K562 (cell line): ENCODE results near the gene DSCAM. TPM values are rescaled to one million over a fixed set of nuclear protein-coding genes. Genes with fewer than 3 reads are reported as not detected.

Experiments
- ATAC-seq: fragments of 200-7000 bp; cut with Tn5 transposase; 3 replicates; pipeline ENCODE4 v1.9.1; 2020; ENCODE audit warnings: moderate library complexity
- BruUV-seq: library from RNA; stranded (reverse); fragments of 400-500 nt; replicated peaks from 2 replicates; lab custom pipeline; 2021; lab: Mats Ljungman, UMichigan
- CTCF ChIA-PET: fragments of 300-600 bp; formaldehyde crosslinking; extraction: SDS; loops from one replicate; lab custom pipeline; 2021; ENCODE audit warnings: low intra/inter-chr PET ratio; lab: Yijun Ruan, JAX
- POLR2A ChIA-PET: fragments of 300-600, 350-650 bp; sonication (Branson Sonifier 250); formaldehyde crosslinking; extraction: SDS; loops from one replicate; lab custom pipeline; 2021; ENCODE audit warnings: antibody characterized with exemption, inconsistent platforms; lab: Yijun Ruan, JAX
- DNase-seq, 4 experiments: peaks; one replicate each; pipeline versions ENCODE4 v3.0.0 to v3.0.0-alpha.2; 2011 to 2018; ENCODE audit warnings: low spot score in 3 of 4, mixed read lengths in 3 of 4; ENCODE audit errors: extremely low read depth in 1 of 4
- FAIRE-seq: peaks from 2 replicates; lab custom pipeline; 2011; peaks lifted over from hg19 to GRCh38; lab: Jason Lieb, UNC
- H2AFZ ChIP-seq: 2 replicates; pipeline ENCODE4 v1.6.0; 2011; ENCODE audit warnings: low read depth, low read length, control low read depth, inconsistent platforms
- H3K27ac ChIP-seq: fragments of 200-600 bp; 3 replicates; pipeline ENCODE4 v1.8.0; 2011; ENCODE audit warnings: low read depth, mild to moderate bottlenecking, control low read depth, inconsistent platforms, low read length, moderate library complexity, mixed read lengths; ENCODE audit errors: extremely low read depth
- H3K27me3 ChIP-seq, 2 experiments: fragments of 300-600 bp in 1 of 2; 2 replicates in 1 of 2; 3 replicates in 1 of 2; pipeline versions ENCODE4 v1.6.0 to v1.8.0; 2011; ENCODE audit warnings: inconsistent platforms in 2 of 2, low read length in 2 of 2, mild to moderate bottlenecking in 1 of 2, mixed read lengths in 1 of 2, moderate library complexity in 1 of 2; ENCODE audit not compliant: control insufficient read depth in 2 of 2, insufficient read depth in 2 of 2
- H3K36me3 ChIP-seq: fragments of 300-600 bp; 3 replicates; pipeline ENCODE4 v1.8.0; 2011; ENCODE audit warnings: mild to moderate bottlenecking, low read length, inconsistent platforms; ENCODE audit not compliant: control insufficient read depth, insufficient read depth
- H3K4me1 ChIP-seq, 2 experiments: fragments of 200-600 bp in 1 of 2; replicated peaks in 1 of 2; 2 replicates in 1 of 2; 3 replicates in 1 of 2; pipeline versions ENCODE4 v1.5.1 to v1.8.0; 2011; ENCODE audit warnings: inconsistent platforms in 2 of 2, low read length in 2 of 2, mild to moderate bottlenecking in 1 of 2, mixed read lengths in 1 of 2, moderate library complexity in 1 of 2; ENCODE audit not compliant: control insufficient read depth in 2 of 2, insufficient read depth in 2 of 2
- H3K4me2 ChIP-seq: 2 replicates; pipeline ENCODE4 v1.6.1; 2011; ENCODE audit warnings: low read length, control low read depth, inconsistent platforms, mixed read lengths; ENCODE audit not compliant: insufficient read depth
- H3K4me3 ChIP-seq: fragments of 200-600 bp; sonication (generic), shearing (Covaris generic); 2 replicates; pipeline ENCODE4 v1.5.1; 2016; ENCODE audit warnings: control low read depth, inconsistent platforms
- H3K79me2 ChIP-seq: fragments of 200-600 bp; 3 replicates; pipeline ENCODE4 v1.8.0; 2011; ENCODE audit warnings: low read length, inconsistent platforms; ENCODE audit not compliant: control insufficient read depth, insufficient read depth
- H3K9ac ChIP-seq, 2 experiments: 2 replicates each; pipeline versions ENCODE4 v1.6.0 to v1.6.1; 2011; ENCODE audit warnings: low read depth in 2 of 2, low read length in 2 of 2, control low read depth in 1 of 2, inconsistent platforms in 1 of 2, mild to moderate bottlenecking in 1 of 2, mixed read lengths in 1 of 2; ENCODE audit not compliant: insufficient read depth in 1 of 2
- H3K9me1 ChIP-seq: one replicate; pipeline ENCODE4 v1.6.0; 2011; ENCODE audit warnings: inconsistent platforms, mild to moderate bottlenecking, low read length, moderate library complexity; ENCODE audit not compliant: control insufficient read depth, insufficient read depth
- H3K9me3 ChIP-seq: replicated peaks from 2 replicates; pipeline ENCODE4 v1.5.1; 2011; ENCODE audit warnings: low read depth, low read length, inconsistent platforms; ENCODE audit not compliant: control insufficient read depth, insufficient read depth
- H4K20me1 ChIP-seq: replicated peaks from 2 replicates; pipeline ENCODE4 v1.6.1; 2011; ENCODE audit warnings: low read length, inconsistent platforms, mixed read lengths; ENCODE audit not compliant: control insufficient read depth, insufficient read depth
- BCL6 ChIP-seq: fragments of 250-450 bp; sonication (Bioruptor Pico); IDR thresholded peaks from 2 replicates; pipeline ENCODE4 v1.4.0; 2020
- CBX5 ChIP-seq: IDR thresholded peaks from 2 replicates; pipeline ENCODE4 v1.6.1; 2014; ENCODE audit warnings: low read depth, borderline replicate concordance
- DEAF1 ChIP-seq: fragments of 450-650 bp; formaldehyde crosslinking; IDR thresholded peaks from 2 replicates; pipeline ENCODE4 v1.4.0; 2020; ENCODE audit warnings: mild to moderate bottlenecking, moderate library complexity
- E2F8 ChIP-seq: fragments of 450-650 bp; IDR thresholded peaks from 2 replicates; pipeline ENCODE4 v1.7.1; 2018; ENCODE audit warnings: mild to moderate bottlenecking, low read depth; ENCODE audit not compliant: partially characterized antibody
- ETV6 ChIP-seq, 3 experiments: fragments of 150-350 bp in 1 of 3; sonication (generic) in 1 of 3; formaldehyde crosslinking in 1 of 3; IDR thresholded peaks; 2 replicates each; pipeline versions ENCODE4 v1.6.1 to v1.8.0; 2014 to 2022; ENCODE audit warnings: borderline replicate concordance in 2 of 3, low read depth in 2 of 3, antibody characterized with exemption in 1 of 3, low read length in 1 of 3, mild to moderate bottlenecking in 1 of 3, missing genetic modification reagents in 1 of 3
- FOXK1 ChIP-seq: sonication (generic); formaldehyde crosslinking; IDR thresholded peaks from 2 replicates; pipeline ENCODE4 v1.8.0; 2022; ENCODE audit warnings: missing genetic modification reagents, mild to moderate bottlenecking, borderline replicate concordance
- IFI16 ChIP-seq: fragments of 250-450 bp; sonication (Bioruptor Pico); IDR thresholded peaks from 2 replicates; pipeline ENCODE4 v2.1.2; 2022; ENCODE audit warnings: mild to moderate bottlenecking, inconsistent platforms
- LCOR ChIP-seq: sonication (generic); formaldehyde crosslinking; IDR thresholded peaks from 2 replicates; pipeline ENCODE4 v1.8.0; 2022; ENCODE audit warnings: mild to moderate bottlenecking, missing genetic modification reagents
- MCM2 ChIP-seq: fragments of 450-650 bp; IDR thresholded peaks from 2 replicates; pipeline ENCODE4 v1.6.1; 2017; ENCODE audit warnings: low read depth, mild to moderate bottlenecking
- NR2C2 ChIP-seq, 2 experiments: fragments of 200-800 bp in 1 of 2; sonication (Bioruptor generic) in 1 of 2; sonication (generic) in 1 of 2; formaldehyde crosslinking in 1 of 2; IDR thresholded peaks; 2 replicates each; pipeline versions ENCODE4 v1.6.1 to v1.8.0; 2016 to 2022; ENCODE audit warnings: mild to moderate bottlenecking in 1 of 2, missing compliant biosample characterization in 1 of 2, missing genetic modification characterization in 1 of 2, missing genetic modification reagents in 1 of 2
- PRDM10 ChIP-seq: fragments of 450-650 bp; IDR thresholded peaks from 2 replicates; pipeline ENCODE4 v1.6.1; 2018; ENCODE audit not compliant: partially characterized antibody
- SMAD2 ChIP-seq: fragments of 150-350 bp; IDR thresholded peaks from 2 replicates; pipeline ENCODE4 v1.6.1; 2014; ENCODE audit warnings: low read depth, mild to moderate bottlenecking, low read length
- ZNF165 ChIP-seq: fragments of 250-450 bp; sonication (Bioruptor Pico); IDR thresholded peaks from 2 replicates; pipeline ENCODE4 v1.4.0; 2020; ENCODE audit warnings: borderline replicate concordance
- ZNF586 ChIP-seq: fragments of 450-650 bp; formaldehyde crosslinking; conservative IDR thresholded peaks from 2 replicates; pipeline ENCODE4 v1.4.0; 2020; ENCODE audit warnings: mild to moderate bottlenecking, moderate library complexity
- WGBS: fragments of 100-300 bp; shearing (Covaris generic); methylation state at CpG from one replicate; pipeline ENCODE4 v1.1.6; 2016; ENCODE audit warnings: low coverage, mixed read lengths; ENCODE audit not compliant: insufficient coverage; ENCODE audit errors: missing lambda C conversion rate; 5-methylcytosine and 5-hydroxymethylcytosine counted together
- in situ Hi-C: fragments of 300-500 bp; cut with MboI; formaldehyde crosslinking; loops from 4 replicates; pipeline ENCODE4 v1.15.0; 2018; ENCODE audit warnings: inconsistent platforms, mixed read lengths
- intact Hi-C: fragments of 100-400 bp; cut with micrococcal nuclease; formaldehyde crosslinking; loops from 2 replicates; pipeline ENCODE4 v1.14.2; 2022
- polyA plus RNA-seq, 8 experiments: library from polyadenylated mRNA; depleted of rRNA in 4 of 8; stranded (reverse) in 5 of 8; unstranded in 3 of 8; fragments of >200 nt; fragmentation: Nextera tagmentation in 2 of 8; fragmentation: Illumina TruSeq in 1 of 8; extraction: Ambion mirVana in 2 of 8; extraction: Trizol in 1 of 8; gene quantifications; 2 replicates each; pipeline versions ENCODE4 v1.2.1 to v1.2.3, GENCODE V29; 2011 to 2014; ENCODE audit warnings: inconsistent platforms in 1 of 8, missing spikeins in 1 of 8
- total RNA-seq, 7 experiments: library from RNA; depleted of rRNA in 6 of 7; stranded (reverse); fragments of >200 nt in 6 of 7; fragmentation: Illumina TruSeq in 2 of 7; extraction: Trizol in 2 of 7; gene quantifications; 2 replicates each; pipeline versions ENCODE4 v1.2.1 to v1.2.3, GENCODE V29; 2011 to 2021; ENCODE audit warnings: low replicate concordance in 1 of 7

Gene DSCAM
- total and polyA plus RNA-seq, 9 of the 15 experiments (the other 6 are each of a cell fraction or from before 2014, with no cell fraction given) = not detected

DNA sequence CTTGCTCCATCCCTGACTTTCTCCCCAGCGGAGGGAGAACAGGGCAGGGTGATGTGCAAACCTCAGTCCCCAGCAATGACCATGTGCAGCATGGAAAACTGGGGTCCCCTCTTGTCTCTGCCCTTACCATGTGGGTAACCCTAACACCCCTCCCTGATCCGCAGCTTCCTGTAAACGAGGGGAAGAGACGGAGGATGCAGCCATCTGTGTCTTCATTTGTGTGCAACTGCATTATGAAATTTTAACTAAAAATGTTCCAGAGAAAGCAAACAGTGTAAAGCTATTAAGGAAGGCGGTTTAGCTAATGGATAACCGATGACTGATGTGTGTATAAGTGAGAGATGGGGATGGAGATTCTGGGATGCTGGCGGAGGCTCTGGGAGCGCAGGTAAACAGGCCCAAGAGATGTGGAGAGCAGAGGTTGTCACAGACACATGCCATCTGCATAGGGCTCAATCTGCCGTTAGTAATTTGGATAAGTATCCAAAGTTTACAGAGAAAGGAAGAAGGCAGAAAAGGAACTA lies 206.6 kb downstream of the DSCAM start:
- Histone ChIP-seq H3K27ac (no peak overlapping the region), H3K36me3 (no peaks in the 10 kb centered on the region), H3K27me3 (no peaks in the 10 kb centered on the region), H3K9ac (no peak overlapping the region), H4K20me1 (no peaks in the 10 kb centered on the region), H3K4me2 (no peak overlapping the region), H3K79me2 (no peaks in the 10 kb centered on the region), H3K4me3 (no peak overlapping the region), H3K4me1 (no peaks in the 10 kb centered on the region)
- ChIA-PET CTCF (no interaction called here), POLR2A (interaction anchor here (0.9 kb wide), 1 partner anchor 8 kb away, joined by 3 read pairs; no protein-coding TSS in a partner anchor)
- in situ Hi-C loops = no loop called here
- DNase-seq (no peak), ATAC-seq (no peak)
- TF ChIP-seq MCM2 = no peak
- TF ChIP-seq SMAD2 = no peak
- no peak for TF ChIP-seq E2F8
- no peak for TF ChIP-seq NR2C2 (CRISPR knock-in tag; IDR thresholded peaks at IDR 0.05)
- no peak for TF ChIP-seq NR2C2 (tag; IDR thresholded peaks at IDR 0.05)
- TF ChIP-seq FOXK1 = no peak
- TF ChIP-seq ZNF165 = no peak
- no peak for TF ChIP-seq IFI16 (CRISPR knock-in tag)
- TF ChIP-seq BCL6 (CRISPR knock-in tag) = no peak
- no peak for TF ChIP-seq ETV6 (IDR thresholded peaks at IDR 0.05; ENCODE audit: borderline replicate concordance in 1 of 2, low read depth in 2 of 2, low read length in 1 of 2)
- no peak for TF ChIP-seq ETV6 (CRISPR knock-in tag; IDR thresholded peaks at IDR 0.05; ENCODE audit: borderline replicate concordance)
- TF ChIP-seq ZNF586 (CRISPR knock-in tag) = no peak
- no peak for TF ChIP-seq DEAF1
- TF ChIP-seq LCOR (CRISPR knock-in tag) = no peak
- no peak for TF ChIP-seq PRDM10
- TF ChIP-seq CBX5 = no peak
- TF ChIP-seq, all 486 proteins: peak for 0
- no peak for FAIRE-seq
- Histone ChIP-seq H3K9me1 (no peaks in the 10 kb centered on the region), H3K9me3 (no peaks in the 10 kb centered on the region; the same call in 1 of the 2 replicates), H2AFZ (no peak overlapping the region)
- BruUV-seq = no TSS peak
- 1% methylated on average over 9 of the region's 9 CpGs for WGBS
- intact Hi-C loops = no loop called here
